ENCODE data around the gene PRDM16. TPM values are rescaled to one million over a fixed set of nuclear protein-coding genes. Genes with fewer than 3 reads are reported as not detected.

The PRDM16 gene
- total and polyA plus RNA-seq, 4 donors = 0.05 to 0.67 (median 0.19) TPM

DNA sequence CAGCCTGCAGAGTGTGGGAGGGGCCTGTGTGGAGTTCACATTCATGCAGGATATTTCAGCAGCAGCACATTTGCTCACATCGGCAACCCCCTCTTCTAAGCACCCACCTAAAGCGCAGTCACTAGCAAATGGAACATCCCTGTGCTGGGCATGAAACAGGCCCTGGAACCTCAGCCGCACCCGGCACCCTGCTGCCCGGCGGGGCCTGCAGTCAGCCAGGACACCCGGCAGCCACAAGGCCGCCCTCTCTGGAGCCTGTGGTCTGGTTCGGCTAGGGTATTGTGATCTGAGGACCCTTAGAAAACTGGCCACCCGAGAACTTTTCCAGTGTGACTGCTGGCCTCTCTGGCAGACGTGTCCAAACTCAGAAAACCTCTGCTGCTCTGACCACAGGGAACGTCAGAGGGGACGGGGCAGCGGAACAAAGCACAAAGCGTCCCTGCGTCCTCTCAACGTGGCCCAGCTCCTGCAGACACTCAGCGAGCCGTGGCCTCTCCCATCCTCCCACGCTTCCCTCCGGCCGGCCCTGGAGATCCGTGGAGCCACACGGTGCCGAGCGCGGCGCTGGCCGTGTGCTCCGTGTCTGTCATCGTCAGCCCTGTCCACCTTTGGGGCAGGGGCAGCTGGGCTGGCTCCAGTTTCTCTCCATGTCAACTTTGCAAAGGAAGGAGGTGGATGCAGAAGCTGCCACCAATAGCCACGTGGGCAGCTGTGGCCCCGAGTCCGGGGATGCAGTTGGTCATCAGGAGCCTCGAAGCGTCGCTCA, 209.6 kb downstream of the PRDM16 start:
- Histone ChIP-seq H3K9me3 (ENCODE audit: control insufficient read depth in 4 of 4, low read length in 3 of 4) (no peaks in the 10 kb centered on the region), H3K4me3 (ENCODE audit: low read depth in 1 of 3, low read length in 3 of 3) (no peak overlapping the region), H3K9ac (ENCODE audit: low read depth in 1 of 2, low read length in 2 of 2) (no peak overlapping the region), H3K36me3 (ENCODE audit: control insufficient read depth in 4 of 4, insufficient read depth in 3 of 4, low read depth in 1 of 4, low read length in 3 of 4) (no peaks in the 10 kb centered on the region), H3K27me3 (ENCODE audit: control insufficient read depth in 4 of 4, insufficient read depth in 4 of 4, low read length in 3 of 4) (peaks cover 0 to 5% (median 0%) of the 10 kb centered on the region in 4 donors), H3K27ac (ENCODE audit: low read depth in 1 of 2, low read length in 2 of 2) (no peak overlapping the region), H3K4me1 (ENCODE audit: control insufficient read depth in 4 of 4, insufficient read depth in 4 of 4, low read length in 3 of 4) (no peaks in the 10 kb centered on the region)
- 90% methylated on average over 37 of the region's 37 CpGs for WGBS
- TF ChIP-seq, protein P1, sequence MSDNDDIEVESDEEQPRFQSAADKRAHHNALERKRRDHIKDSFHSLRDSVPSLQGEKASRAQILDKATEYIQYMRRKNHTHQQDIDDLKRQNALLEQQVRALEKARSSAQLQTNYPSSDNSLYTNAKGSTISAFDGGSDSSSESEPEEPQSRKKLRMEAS (IDR thresholded peaks at IDR 0.05) = no peak
- TF ChIP-seq RAD21 (IDR thresholded peaks at IDR 0.05) (no peak), ZBTB33 (IDR thresholded peaks at IDR 0.05) (no peak), YY1 (IDR thresholded peaks at IDR 0.05) (no peak), TAF1 (conservative IDR thresholded peaks at IDR 0.05) (no peak), JUND (IDR thresholded peaks at IDR 0.05) (no peak), HNF4A (conservative IDR thresholded peaks at IDR 0.05) (no peak), EGR1 (IDR thresholded peaks at IDR 0.05; ENCODE audit: low read depth in 2 of 2) (no peak), FOXA1 (IDR thresholded peaks at IDR 0.05) (no peak), HNF4G (IDR thresholded peaks at IDR 0.05) (no peak), NR2F2 (IDR thresholded peaks at IDR 0.05) (no peak), ATF3 (IDR thresholded peaks at IDR 0.05) (no peak), CTCF (IDR thresholded peaks at IDR 0.05; ENCODE audit: low read depth, low read length, missing input control) (no peak), RXRA (IDR thresholded peaks at IDR 0.05) (no peak), SP1 (IDR thresholded peaks at IDR 0.05) (no peak)
- TF ChIP-seq, protein P2, sequence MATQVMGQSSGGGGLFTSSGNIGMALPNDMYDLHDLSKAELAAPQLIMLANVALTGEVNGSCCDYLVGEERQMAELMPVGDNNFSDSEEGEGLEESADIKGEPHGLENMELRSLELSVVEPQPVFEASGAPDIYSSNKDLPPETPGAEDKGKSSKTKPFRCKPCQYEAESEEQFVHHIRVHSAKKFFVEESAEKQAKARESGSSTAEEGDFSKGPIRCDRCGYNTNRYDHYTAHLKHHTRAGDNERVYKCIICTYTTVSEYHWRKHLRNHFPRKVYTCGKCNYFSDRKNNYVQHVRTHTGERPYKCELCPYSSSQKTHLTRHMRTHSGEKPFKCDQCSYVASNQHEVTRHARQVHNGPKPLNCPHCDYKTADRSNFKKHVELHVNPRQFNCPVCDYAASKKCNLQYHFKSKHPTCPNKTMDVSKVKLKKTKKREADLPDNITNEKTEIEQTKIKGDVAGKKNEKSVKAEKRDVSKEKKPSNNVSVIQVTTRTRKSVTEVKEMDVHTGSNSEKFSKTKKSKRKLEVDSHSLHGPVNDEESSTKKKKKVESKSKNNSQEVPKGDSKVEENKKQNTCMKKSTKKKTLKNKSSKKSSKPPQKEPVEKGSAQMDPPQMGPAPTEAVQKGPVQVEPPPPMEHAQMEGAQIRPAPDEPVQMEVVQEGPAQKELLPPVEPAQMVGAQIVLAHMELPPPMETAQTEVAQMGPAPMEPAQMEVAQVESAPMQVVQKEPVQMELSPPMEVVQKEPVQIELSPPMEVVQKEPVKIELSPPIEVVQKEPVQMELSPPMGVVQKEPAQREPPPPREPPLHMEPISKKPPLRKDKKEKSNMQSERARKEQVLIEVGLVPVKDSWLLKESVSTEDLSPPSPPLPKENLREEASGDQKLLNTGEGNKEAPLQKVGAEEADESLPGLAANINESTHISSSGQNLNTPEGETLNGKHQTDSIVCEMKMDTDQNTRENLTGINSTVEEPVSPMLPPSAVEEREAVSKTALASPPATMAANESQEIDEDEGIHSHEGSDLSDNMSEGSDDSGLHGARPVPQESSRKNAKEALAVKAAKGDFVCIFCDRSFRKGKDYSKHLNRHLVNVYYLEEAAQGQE (IDR thresholded peaks at IDR 0.05) = no peak
- no peak for DNase-seq (ENCODE audit: low spot score)
